HG03571 (cell line): ENCODE data around the gene SLC66A3.

Experiments used
- ATAC-seq: cut with Tn5 transposase; IDR thresholded peaks from one replicate; pipeline ENCODE4 v1.9.1; 2021; ENCODE audit not compliant: unreplicated experiment

Gene SLC66A3

DNA sequence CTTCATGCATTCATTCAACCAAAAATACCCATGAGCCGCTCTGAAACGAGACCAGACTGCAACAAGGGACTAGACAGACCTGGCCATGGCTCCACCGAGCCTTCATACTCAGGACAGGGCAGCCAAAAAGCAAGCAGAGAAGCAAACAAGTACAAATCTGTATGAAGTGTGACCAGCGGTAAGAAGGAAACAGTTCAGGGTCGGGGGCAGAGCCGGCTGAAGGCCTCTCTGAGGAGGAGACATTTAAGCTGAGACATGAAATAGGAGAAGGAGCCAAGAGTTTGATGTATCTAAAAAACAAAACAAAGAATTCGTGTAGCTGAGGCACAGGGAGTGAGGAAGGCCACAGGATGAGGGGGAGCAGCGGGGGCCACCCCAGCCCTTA lies 21.3 kb upstream of the SLC66A3 start:
- no peak for ATAC-seq

DNA sequence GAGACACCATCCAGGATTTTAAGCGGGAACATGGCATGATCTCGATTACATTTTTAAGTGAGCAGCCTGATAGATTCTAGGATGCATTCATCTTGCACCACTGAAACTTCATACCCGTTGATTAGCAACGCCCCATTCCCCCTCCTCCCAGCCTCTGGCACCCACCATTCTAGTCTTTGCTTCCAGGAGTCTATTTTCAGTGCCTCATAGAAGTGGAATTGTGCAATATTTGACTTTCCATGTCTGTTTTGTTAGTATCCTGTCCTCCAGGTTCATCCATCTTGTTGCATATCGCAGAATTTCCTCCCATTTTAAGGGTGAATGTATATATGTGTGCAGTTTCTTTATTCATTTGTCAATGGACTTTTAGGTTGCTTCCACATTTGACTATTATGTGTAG lies 20.9 kb upstream of the SLC66A3 start:
- ATAC-seq = no peak

DNA sequence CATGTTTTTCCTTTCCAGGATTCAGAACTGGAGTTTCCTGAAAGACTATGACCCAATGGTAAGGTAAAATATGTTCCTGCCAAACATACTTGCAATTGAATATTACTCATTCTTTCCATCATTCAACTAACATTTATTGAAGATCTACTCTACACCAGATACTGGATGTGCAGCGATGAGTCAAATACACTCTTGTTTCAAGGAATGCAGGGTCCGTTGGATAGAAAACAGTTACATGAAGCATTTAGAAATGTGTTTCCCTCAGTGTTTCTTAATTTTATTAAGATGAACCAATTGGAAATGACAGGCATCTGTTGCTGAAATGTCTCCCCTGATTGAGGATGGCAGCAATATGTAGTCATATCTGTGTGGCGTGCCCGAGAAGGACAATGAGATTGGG lies 14.8 kb upstream of the SLC66A3 start:
- no peak for ATAC-seq

DNA sequence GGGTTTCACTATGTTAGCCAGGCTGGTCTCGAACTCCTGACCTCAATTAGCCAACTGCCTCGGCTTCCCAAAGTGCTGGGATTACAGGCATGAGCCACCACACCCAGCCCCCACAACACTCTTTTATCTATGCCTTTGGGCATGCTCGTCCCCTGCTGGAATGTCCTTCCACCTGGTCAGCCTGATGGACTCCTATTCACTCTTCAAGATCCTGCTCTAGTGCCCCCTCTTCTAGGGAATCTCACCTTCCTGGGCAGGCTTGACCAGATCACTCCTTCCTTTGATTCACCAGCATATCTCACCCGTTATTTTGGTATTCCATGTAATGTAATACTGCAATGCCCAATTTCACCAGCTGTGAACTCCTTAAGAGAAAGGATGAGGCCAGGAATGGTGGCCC lies 13.9 kb upstream of the SLC66A3 start:
- ATAC-seq = no peak

DNA sequence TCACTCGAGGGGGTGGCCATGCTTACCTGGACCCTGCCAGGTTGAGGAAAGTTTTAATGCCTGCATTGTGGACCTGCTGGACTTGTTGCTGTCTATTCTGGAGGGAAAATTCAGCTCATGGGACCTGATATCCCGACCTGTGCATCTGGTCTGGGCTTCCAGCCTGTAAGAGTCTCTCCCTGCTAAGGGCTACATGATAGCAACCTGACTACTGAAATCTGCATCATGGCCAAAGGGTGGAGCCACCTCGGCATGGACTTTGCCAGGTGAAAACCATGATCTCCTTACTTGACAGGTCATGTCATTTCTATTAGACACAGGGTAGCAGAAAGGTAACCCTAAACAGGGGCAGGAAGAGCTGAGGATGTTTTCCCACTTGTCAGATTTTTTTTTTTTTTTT lies 12.9 kb upstream of the SLC66A3 start:
- ATAC-seq = no peak

DNA sequence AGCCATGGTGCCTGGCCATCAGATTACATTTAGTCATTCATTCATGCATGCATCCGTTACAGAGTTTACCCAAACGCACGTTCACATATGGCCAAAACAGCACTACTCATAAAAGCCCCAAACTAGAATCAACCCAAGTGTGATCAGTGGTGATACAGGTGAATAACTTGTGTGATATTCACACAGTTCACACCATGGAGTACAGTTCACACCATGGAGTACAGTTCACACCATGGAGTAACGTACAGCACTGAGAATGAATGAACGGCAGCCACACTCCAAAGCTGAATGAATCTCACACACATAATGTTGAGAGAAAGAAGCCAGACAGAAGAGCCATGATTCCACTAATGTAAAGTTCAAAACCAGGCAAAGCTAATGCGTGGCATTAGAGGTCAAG lies 12.3 kb upstream of the SLC66A3 start:
- no peak for ATAC-seq

DNA sequence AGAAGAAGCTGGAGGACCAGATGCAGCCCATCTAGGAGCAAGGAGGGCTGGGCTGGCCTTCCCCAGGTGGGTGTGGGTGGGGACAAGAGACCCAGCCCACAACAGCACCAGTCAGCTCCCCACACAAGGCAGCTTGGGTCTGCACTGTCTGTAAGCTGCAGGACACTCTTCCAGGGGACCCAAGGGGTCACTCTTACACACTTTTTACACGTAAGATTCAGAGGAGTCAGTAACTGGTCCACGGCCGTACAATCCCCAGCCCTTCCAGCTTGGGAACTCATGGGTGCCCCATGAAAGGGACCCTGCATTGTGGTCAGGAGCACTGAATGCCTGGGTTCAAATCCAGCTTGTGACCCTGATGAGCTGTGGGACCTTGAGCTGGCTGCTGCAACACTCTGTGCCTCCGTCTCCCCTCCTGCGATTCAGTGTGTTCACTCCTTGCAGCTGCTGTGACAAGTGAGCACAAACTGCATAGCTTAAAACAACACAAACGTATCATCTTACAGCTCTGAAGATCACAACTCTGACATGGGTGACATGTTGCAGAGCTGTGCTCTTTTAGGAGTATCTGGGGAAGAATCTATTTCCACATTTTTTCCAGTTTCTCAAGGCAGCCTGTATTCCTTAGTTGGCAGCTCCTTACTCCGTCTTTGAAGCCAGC lies 11.1 kb upstream of the SLC66A3 start:
- no peak for ATAC-seq

DNA sequence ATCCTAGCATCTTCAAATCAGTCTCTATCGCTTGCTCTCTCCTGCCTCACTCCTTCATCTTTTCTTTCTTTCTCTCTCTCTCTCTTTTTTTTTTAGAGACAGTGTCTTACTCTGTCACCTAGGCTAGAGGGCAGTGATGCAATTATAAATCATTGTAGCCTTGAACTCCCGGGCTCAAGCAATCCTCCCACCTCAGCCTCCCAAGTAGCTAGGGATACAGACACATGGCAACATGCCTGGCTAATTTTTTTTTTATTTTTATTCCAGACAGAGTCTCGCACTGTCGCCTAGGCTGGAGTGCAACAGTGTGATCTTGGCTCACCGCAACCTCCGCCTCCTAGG lies 10.6 kb upstream of the SLC66A3 start:
- no peak for ATAC-seq

DNA sequence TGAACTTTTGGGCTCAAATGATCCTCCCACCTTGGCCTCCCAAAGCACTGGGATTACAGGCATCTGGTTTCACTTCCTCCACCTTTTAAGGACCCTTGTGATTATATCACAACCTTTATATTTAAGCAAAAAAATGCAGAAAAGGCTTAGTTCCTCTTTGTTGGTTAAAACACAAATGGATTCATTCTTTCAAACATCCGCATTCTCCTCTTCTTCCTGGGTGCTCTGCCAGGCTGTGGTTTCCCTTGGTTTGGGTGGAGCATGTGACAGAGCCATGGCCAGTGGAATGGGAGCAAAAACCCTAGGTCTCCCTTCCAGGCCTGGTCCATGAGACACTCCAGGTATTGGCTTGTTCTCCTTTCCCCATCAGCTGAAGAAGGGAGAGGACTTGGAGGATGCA lies 9.9 kb upstream of the SLC66A3 start:
- no peak for ATAC-seq

DNA sequence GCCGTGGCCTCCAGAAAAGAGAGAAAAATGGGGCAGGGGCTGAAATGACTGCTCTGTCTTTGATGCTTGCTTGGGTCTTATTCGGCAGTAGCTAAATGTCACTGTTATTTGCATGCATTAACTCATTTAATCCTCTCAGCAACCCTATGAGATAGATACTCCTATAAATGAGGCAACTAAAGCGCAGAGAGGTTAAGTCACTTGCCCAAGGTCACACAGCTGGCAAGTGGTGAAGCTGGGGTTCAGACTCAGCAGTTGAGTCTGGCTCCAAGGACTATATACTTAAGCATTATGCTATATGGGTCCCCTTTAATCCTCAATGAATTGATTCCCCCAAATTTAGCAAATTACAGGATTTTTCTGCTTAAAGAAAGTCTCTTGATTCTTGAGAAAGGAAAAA lies 9.2 kb upstream of the SLC66A3 start:
- no peak for ATAC-seq

DNA sequence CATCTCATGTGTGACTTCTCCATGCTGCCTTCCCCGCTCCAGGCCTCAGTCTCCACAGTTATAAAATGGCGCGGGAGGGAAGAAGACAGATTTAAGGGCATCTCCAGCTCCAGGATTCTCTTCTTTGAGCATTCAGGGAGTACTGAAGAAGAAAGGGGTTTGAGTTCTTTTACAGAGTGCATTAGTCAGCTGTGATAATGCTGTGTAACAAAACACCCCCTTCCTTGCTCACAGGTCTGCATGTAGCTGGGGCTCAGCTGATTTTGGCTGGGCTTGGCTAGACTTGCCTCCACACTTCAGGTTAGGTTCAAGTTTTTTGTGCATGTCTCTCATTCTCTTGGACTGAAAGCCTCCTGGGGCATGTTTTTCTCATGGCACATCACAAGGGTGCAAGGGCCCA lies 8.0 kb upstream of the SLC66A3 start:
- ATAC-seq = no peak

DNA sequence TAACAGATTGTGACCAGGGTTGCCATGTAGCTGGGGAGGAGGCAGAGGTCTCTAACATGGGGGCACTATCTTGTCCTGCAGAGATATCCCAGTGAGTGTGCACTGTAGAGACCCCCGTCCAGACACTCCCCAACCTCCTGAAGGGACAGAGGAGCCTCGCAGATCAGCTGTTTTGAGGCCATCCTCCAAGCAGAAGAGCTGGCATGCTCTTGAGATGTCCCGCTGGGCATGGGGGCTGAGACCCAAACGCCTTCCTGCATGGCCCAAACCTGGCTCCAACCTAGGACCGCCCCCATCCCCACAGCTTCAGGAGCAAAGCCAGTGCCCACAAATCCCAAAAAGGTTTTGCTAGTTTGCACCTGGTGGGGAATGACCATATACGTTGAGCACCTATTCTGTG lies 2.7 kb upstream of the SLC66A3 start:
- ATAC-seq = no peak

DNA sequence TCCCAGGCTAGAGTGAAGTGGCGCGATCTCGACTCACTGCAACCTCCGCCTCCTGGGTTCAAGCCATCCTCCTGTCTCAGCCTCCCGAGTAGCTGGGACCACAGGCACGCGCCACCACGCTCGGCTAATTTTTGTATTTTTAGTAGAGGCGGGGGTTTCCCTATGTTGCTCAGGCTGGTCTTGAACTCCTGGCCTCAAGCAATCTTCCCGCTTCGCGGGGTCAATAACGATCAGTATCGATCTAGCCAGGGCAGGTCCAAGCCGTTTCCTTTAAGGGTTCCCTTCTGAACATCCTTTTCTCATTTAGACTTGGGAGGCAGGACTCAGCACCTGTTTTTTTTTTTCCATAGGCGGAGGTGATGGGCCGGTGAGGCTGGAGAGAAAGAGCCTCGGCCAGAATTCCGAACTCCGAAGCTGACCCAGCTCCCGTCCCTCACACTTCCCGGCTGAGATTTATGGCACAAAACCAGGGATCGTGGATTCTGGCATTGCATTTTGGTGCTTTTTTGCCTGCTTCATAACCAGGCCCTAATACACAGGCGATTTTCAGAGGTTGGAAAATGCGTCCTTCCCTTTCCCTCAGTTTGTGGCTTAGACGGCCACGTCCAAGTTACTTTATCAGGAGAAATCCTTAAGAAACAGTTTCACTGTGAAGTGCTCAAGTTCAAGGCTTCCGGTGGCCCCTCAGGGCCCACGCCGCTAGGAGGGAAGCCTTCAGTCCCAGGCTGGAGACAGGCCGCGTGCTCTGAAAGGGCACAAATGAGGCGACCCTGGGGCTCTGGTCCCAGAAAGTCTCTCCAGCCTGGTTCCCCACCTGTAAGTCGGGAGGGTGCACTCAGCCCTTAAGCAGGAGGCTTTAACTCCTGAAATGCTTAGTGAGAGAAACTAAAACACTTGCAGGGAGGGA lies 998 bp upstream of the SLC66A3 start:
- ATAC-seq = peak; percentile 10

DNA sequence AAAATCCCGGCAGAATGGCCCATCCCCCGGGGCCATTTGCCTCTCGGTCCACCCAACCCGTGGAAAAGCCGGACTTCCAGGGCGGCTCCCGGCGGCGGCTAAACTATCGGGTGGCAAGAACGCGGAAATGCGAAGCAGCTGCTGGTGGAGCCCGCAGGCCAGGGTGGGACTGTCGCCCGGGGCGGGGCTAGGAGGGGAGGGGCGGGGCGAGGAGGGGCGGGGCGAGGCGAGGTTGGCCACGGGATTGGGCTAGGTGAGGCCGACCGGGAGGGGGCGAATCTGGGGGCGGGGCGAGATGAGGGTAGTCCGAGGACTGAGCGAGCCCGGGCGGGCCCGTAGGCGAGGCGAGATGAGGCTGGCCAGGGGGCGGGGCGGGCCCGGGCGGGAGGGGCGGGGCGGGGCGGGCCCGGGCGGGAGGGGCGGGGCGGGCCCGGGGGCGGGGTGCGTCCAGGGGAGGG lies 315 bp upstream of the SLC66A3 start:
- peak; percentile 68 for ATAC-seq

DNA sequence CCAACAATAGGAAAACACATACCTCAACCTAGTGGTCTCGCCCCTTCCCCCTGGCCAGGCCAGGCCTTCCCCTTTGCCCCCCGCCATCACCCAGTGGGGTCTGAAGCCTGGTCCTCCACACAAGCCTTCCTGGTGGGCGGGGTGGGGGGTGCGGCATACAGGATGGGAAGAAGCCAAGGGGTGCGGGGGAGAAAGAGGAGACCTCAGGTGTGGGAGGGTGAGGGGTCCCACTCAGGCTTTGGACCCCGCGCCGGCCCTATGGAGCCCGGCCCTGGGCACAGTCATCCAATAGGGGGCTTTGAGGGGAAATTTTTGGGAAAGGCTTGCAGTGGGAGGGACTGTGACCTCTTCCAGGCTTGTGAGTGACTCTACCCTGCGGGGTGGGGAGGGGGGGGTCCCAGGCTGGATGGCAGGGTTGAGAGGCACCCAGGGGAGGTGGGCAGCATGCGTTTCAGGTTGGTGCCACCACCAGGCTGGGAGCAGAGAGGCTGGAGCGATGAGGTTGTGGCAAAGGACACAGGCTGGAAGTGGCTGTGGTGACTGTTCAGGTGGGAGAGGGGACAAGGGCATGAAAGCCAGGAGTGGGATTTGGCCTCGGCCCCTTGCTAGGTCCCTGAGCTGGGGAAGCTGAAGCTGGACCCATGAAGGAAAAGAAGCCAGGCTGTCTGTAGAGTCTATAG lies 1.3 kb downstream of the SLC66A3 start:
- ATAC-seq = no peak

DNA sequence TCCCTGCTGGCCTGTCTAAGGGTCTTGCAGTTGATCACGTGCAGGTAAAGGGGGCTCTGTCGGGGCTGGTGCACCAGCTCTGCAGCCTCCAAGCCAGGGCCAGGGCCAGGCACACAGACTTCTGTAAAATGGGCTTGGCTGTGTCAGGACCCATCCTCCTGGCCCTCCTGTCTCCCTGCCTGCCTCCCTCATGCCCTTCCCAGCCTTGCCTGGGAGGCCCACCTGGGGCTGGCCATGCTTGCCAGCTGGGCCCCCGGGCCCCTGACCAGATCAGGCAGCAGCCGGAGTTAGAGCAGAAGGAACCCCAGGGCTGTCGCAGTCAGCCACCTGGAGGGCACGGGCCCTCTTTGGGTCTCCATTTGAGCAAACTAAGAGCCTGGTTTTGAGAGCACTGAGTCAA lies 2.0 kb downstream of the SLC66A3 start:
- no peak for ATAC-seq

DNA sequence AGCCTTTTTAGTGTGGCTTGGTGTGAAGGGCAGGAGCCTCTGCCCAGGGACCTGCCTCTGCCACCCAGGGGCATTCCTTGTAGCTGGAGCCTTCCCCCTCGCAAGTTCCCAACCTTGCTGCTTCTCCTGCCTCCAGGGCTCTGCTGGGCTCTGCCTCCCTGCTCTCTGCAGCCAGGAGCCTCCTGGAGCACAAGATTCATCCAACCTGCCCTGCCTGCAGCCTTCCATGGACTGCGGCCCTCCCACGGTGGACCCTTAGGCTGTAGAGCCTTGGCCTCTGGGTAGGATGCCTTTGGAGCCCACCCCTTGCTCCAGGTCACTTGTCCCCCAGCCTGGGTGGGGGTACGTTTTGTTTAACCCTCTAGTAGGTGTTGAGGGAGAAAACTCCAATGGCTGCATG lies 2.5 kb downstream of the SLC66A3 start:
- ATAC-seq = no peak

DNA sequence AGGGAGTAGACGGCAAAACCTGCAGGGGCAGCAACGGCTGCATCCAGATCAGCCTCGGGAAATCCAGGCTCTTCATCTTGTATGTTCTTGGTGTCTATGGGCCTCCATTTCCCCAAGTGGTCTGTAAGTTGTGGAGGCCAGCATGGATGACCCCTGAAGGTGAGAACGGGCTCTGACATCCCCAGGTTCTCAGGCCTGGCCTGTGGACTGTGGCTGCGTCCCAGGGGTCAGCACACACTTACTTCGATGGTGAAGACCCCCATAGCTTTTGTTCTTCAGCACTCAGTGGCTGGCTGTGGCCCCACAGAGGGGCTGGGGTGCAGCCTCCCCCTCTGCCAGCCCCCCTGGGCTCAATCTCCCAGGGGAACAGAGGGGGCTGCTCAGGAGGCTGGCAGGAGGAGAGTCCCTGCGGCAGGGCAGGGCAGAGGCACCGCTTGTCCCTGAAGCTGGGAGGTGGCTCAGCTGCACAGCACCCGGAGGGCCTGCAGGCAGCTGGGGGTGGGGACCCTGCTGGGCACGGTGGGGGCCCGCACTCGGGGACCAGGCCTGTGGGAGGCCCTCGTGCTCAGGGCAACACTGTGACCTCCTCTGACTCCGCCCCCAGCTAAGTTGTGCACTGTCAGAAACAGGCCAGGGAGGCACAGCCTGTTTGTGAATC lies 3.8 kb downstream of the SLC66A3 start:
- no peak for ATAC-seq

DNA sequence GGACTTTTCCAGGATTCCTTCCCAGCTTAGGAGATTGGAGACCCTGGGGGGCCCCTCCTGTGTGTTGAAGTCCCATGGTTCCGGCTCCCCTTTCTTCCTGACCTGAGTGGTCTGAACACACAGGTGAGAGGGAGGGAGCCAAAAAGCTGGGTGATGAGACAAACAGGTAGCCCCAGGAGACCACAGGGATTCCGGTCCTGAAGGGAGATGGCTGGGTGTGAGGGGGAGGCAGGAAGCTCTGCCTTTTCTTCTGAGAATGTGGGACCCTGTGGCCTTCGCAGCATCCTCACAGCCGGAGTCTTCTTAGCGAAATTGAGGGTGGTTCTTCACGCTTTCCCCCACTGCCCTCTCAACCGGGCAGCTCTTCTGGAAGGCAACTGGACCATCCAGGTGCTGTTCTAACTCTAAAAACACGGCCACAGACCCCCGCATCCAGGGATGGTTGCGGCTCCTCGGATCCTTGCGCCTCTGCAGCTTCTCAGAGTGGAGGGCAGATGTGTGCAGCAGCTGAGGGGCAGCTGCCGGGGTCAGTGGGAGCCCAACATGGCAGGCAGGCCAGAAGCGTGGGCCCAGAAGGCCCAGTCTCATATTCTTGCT lies 4.4 kb downstream of the SLC66A3 start:
- no peak for ATAC-seq

DNA sequence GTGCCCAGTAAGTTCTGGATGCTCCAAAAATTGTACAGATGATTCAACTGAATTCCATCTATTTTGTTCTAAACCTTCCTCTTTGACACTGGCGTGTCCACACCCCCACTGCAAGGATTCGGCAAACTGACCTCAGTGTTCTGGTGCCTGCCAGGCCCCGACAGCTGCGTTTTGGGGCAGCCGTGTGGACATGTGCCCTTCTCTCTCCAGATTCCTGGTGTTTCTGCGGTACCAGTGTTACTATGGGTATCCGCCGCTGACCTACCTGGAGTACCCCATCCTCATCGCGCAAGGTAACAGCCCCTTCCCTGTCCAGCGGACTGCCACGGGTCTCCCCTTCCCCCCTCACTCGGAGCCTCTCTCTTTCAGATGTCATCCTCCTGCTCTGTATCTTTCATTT lies 5.0 kb downstream of the SLC66A3 start:
- ATAC-seq = no peak
